Astrocyte of the cerebellum (primary cell): Measurements from ENCODE around the gene SHROOM3.

ENCODE experiments used
- DNase-seq: peaks from one replicate; pipeline ENCODE4 v3.0.0-alpha.2; 2011; ENCODE audit warnings: low read depth
- H3K4me3 ChIP-seq: 2 replicates; pipeline ENCODE4 v1.5.1; 2011; ENCODE audit warnings: mild to moderate bottlenecking, low read depth, low read length, moderate library complexity
- CTCF ChIP-seq: IDR thresholded peaks from 2 replicates; pipeline ENCODE4 v1.5.1; 2012; ENCODE audit warnings: low read length, low read depth, moderate library complexity, mild to moderate bottlenecking; ENCODE audit errors: missing control alignments
- in situ Hi-C: cut with HindIII; loops from 2 replicates; pipeline ENCODE4 v1.10.0; 2017; ENCODE audit warnings: low sequenced_read_pairs

Gene SHROOM3

GRCh38 chr4:76772498-76773106 is 337.6 kb downstream of the SHROOM3 start:
- TF ChIP-seq CTCF, result no peak
- H3K4me3 ChIP-seq, result no peak overlapping the region
- in situ Hi-C loops, result no loop called here
- DNase-seq, result no peak

GRCh38 chr4:76773766-76774165 is 338.7 kb downstream of the SHROOM3 start:
- no peak for DNase-seq

GRCh38 chr4:76779740-76780459 is 344.9 kb downstream of the SHROOM3 start:
- peak; percentile 49 for DNase-seq
- H3K4me3 ChIP-seq, result no peak overlapping the region
- in situ Hi-C loops, result no loop called here
- TF ChIP-seq CTCF, result no peak

More at GRCh38 chr4:76773766-76774165, 338.7 kb downstream of the SHROOM3 start:
- no peak for TF ChIP-seq CTCF
- in situ Hi-C loops, result no loop called here
- no peak overlapping the region for H3K4me3 ChIP-seq

- in situ Hi-C loops, result no loop called here
- DNase-seq, result no peak
These were observed 346.0 kb downstream of the SHROOM3 start for GRCh38 chr4:76780781-76781697.

GRCh38 chr4:76781698-76782595 is 346.9 kb downstream of the SHROOM3 start:
- no peak overlapping the region for H3K4me3 ChIP-seq
- no peak for TF ChIP-seq CTCF
- in situ Hi-C loops, result no loop called here
- peak; percentile 86 for DNase-seq

More at GRCh38 chr4:76780781-76781697, 346.0 kb downstream of the SHROOM3 start:
- no peak for TF ChIP-seq CTCF
- H3K4me3 ChIP-seq, result no peak overlapping the region
